Measurements from ENCODE around the gene SERPINA6. TPM values are rescaled to one million over a fixed set of nuclear protein-coding genes. Genes with fewer than 3 reads are reported as not detected.
"Not testable (repeated sequence)": the region's sequence is repeated elsewhere in the genome, so short reads cannot be mapped to it uniquely, and the experiment has no call there.

The SERPINA6 gene
- polyA plus RNA-seq, 3 donors: not detected

- peaks cover 8% of the 10 kb centered on the region for H3K4me1 Mint-ChIP-seq
- Histone ChIP-seq H3K27me3 (ENCODE audit: control insufficient read depth in 2 of 2, insufficient read depth in 2 of 2, low read length in 2 of 2) (peaks cover 21 to 23% of the 10 kb centered on the region in 2 donors), H3K4me1 (ENCODE audit: control insufficient read depth in 1 of 2, insufficient read depth in 2 of 2, low read length in 2 of 2) (peaks cover 0 to 2% of the 10 kb centered on the region in 2 donors), H3K4me2 (replicated peaks; ENCODE audit: extremely low read depth, low read length, poor library complexity, severe bottlenecking) (no peak overlapping the region), H3K9ac (ENCODE audit: insufficient read depth, low read length, poor library complexity, severe bottlenecking) (no peak overlapping the region), H3K36me3 (replicated peaks in 1 of 2; ENCODE audit: control insufficient read depth in 1 of 2, insufficient read depth in 2 of 2, low read length in 2 of 2) (no peaks in the 10 kb centered on the region), H3K9me3 (replicated peaks in 1 of 2; ENCODE audit: control insufficient read depth in 1 of 2, insufficient read depth in 1 of 2, low read length in 2 of 2) (no peaks in the 10 kb centered on the region), H3K79me2 (ENCODE audit: insufficient read depth, low read length) (no peaks in the 10 kb centered on the region), H2AFZ (ENCODE audit: insufficient read depth, low read depth, low read length, poor library complexity, severe bottlenecking) (no peak overlapping the region), H3K4me3 (replicated peaks in 1 of 3; ENCODE audit: low read depth in 2 of 3, low read length in 3 of 3) (no peak overlapping the region), H4K20me1 (ENCODE audit: insufficient read depth, low read length) (no peaks in the 10 kb centered on the region), H3K27ac (ENCODE audit: low read depth in 1 of 2, low read length in 2 of 2) (no peak overlapping the region)
- H3K36me3 Mint-ChIP-seq: no peaks in the 10 kb centered on the region
- TF ChIP-seq, protein P1, sequence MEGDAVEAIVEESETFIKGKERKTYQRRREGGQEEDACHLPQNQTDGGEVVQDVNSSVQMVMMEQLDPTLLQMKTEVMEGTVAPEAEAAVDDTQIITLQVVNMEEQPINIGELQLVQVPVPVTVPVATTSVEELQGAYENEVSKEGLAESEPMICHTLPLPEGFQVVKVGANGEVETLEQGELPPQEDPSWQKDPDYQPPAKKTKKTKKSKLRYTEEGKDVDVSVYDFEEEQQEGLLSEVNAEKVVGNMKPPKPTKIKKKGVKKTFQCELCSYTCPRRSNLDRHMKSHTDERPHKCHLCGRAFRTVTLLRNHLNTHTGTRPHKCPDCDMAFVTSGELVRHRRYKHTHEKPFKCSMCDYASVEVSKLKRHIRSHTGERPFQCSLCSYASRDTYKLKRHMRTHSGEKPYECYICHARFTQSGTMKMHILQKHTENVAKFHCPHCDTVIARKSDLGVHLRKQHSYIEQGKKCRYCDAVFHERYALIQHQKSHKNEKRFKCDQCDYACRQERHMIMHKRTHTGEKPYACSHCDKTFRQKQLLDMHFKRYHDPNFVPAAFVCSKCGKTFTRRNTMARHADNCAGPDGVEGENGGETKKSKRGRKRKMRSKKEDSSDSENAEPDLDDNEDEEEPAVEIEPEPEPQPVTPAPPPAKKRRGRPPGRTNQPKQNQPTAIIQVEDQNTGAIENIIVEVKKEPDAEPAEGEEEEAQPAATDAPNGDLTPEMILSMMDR (IDR thresholded peaks at IDR 0.05): no peak
- no peak overlapping the region for H3K27ac Mint-ChIP-seq
- 100% methylated on average over 2 of the region's 3 CpGs for WGBS (ENCODE audit: insufficient coverage)
- H3K4me3 Mint-ChIP-seq: peak overlapping the region in 1 of 2 donors; percentile 8
- intact Hi-C loops (cut with micrococcal nuclease): loop anchor here (2.0 to 5.0 kb wide), 4 partner anchors 58 to 133 kb away; no protein-coding TSS in a partner anchor
- H3K9me3 Mint-ChIP-seq: peaks cover 0 to 5% (median 0%) of the 10 kb centered on the region in 7 donors
- peaks cover 18 to 31% (median 19%) of the 10 kb centered on the region in 3 donors for H3K27me3 Mint-ChIP-seq (ENCODE audit: low read depth in 3 of 3)
- no peak for DNase-seq
These were observed 31.6 kb upstream of the SERPINA6 start for GRCh38 chr14:94354638-94355185.

GRCh38 chr14:94354190-94354589, 31.1 kb upstream of the SERPINA6 start:
- intact Hi-C loops (cut with micrococcal nuclease): loop anchor here (2.0 kb wide), 2 partner anchors 59 to 133 kb away; no protein-coding TSS in a partner anchor
- DNase-seq, H3K27ac Mint-ChIP-seq: not testable (repeated sequence)

More at GRCh38 chr14:94354190-94354589, 31.1 kb upstream of the SERPINA6 start:
- H3K9ac ChIP-seq (ENCODE audit: insufficient read depth, low read length, poor library complexity, severe bottlenecking); H3K79me2 ChIP-seq (ENCODE audit: insufficient read depth, low read length); H3K9me3 ChIP-seq (replicated peaks in 1 of 2; ENCODE audit: control insufficient read depth in 1 of 2, insufficient read depth in 1 of 2, low read length in 2 of 2); H3K36me3 Mint-ChIP-seq; H3K4me3 ChIP-seq (replicated peaks in 1 of 3; ENCODE audit: low read depth in 2 of 3, low read length in 3 of 3); H3K27ac ChIP-seq (ENCODE audit: low read depth in 1 of 2, low read length in 2 of 2); H3K4me1 ChIP-seq (ENCODE audit: control insufficient read depth in 1 of 2, insufficient read depth in 2 of 2, low read length in 2 of 2); H2AFZ ChIP-seq (ENCODE audit: insufficient read depth, low read depth, low read length, poor library complexity, severe bottlenecking); H3K9me3 Mint-ChIP-seq; H3K4me1 Mint-ChIP-seq; H3K36me3 ChIP-seq (replicated peaks in 1 of 2; ENCODE audit: control insufficient read depth in 1 of 2, insufficient read depth in 2 of 2, low read length in 2 of 2); H3K4me2 ChIP-seq (replicated peaks; ENCODE audit: extremely low read depth, low read length, poor library complexity, severe bottlenecking); H4K20me1 ChIP-seq (ENCODE audit: insufficient read depth, low read length): not testable (repeated sequence)
- peaks cover 21 to 26% of the 10 kb centered on the region in 2 donors for H3K27me3 ChIP-seq (ENCODE audit: control insufficient read depth in 2 of 2, insufficient read depth in 2 of 2, low read length in 2 of 2)
- 100% methylated on average over 2 of the region's 8 CpGs for WGBS (ENCODE audit: insufficient coverage)
- Mint-ChIP-seq H3K27me3 (ENCODE audit: low read depth in 3 of 3) (peaks cover 19 to 29% (median 22%) of the 10 kb centered on the region in 3 donors), H3K4me3 (peak overlapping the region in 1 of 2 donors; percentile 8)

Data from CD14-positive monocyte (primary cell).